KBM-7 (cell line): ENCODE data around the gene BCR.

Experiments
- DNase-seq: peaks from one replicate; pipeline ENCODE4 v3.0.0-alpha.2; 2015
- in situ Hi-C: fragments of 300-500 bp; cut with MboI; formaldehyde crosslinking; loops from 2 replicates; pipeline ENCODE4 v1.14.3; 2020; ENCODE audit warnings: low sequenced_read_pairs, low pct_unique_long_range_greater_than_20kb, mixed read lengths

Gene BCR

GRCh38 chr22:23187871-23188700 is 7.8 kb downstream of the BCR start:
- in situ Hi-C loops, result no loop called here
- no peak for DNase-seq

- in situ Hi-C loops, result no loop called here
- no peak for DNase-seq
These were observed 10.2 kb downstream of the BCR start for GRCh38 chr22:23190526-23190925.

GRCh38 chr22:23192133-23192532 is 11.8 kb downstream of the BCR start:
- in situ Hi-C loops, result no loop called here
- no peak for DNase-seq

- no peak for DNase-seq
- in situ Hi-C loops, result no loop called here
These were observed 12.2 kb downstream of the BCR start for GRCh38 chr22:23192558-23192957.

- in situ Hi-C loops, result no loop called here
- DNase-seq, result no peak
These were observed 13.0 kb downstream of the BCR start for GRCh38 chr22:23193196-23193827.

DNA sequence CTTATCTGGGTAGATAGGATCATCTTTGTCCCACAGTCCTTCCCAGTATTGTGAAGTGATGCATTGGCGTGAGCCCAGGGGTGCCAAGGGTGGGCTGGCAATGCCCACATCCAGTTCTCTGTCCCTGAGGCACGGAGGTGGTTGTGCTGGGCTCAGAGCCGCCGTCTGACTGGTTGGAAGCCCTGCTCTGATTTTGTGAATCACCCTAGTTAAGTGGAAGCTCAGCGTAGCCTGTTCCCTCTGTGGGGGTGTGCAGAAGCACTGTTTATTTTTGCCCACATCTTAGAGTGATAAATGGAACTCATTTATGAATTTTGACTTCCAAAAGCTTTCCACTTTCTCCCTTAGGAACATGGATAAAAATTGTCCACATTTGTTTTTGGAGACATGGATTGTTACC is 13.6 kb downstream of the BCR start:
- in situ Hi-C loops, result no loop called here
- no peak for DNase-seq

GRCh38 chr22:23196165-23196564 is 15.9 kb downstream of the BCR start:
- in situ Hi-C loops, result no loop called here

DNA sequence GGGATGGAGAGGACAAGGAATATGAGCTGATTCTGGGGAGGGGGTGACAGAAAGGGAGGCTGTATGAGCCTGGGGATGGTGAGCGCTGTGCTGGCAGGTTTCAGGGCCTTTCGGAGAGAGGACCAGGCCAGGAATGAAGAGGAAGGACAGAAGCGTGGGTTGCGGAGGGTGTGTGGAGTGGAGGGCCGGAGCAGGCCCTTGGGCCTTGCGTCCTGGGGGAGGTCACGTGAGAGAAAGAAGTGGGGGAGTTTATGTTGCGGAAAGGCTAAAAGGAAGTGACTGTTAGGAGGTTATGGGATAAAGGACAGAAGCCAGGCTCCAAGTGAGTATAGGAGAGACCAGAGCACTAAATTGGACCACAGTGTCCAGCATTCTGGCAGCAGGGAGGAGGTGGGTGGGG is 17.5 kb downstream of the BCR start:
- peak; percentile 81 for DNase-seq
- in situ Hi-C loops, result no loop called here

More at GRCh38 chr22:23196165-23196564, 15.9 kb downstream of the BCR start:
- no peak for DNase-seq

DNA sequence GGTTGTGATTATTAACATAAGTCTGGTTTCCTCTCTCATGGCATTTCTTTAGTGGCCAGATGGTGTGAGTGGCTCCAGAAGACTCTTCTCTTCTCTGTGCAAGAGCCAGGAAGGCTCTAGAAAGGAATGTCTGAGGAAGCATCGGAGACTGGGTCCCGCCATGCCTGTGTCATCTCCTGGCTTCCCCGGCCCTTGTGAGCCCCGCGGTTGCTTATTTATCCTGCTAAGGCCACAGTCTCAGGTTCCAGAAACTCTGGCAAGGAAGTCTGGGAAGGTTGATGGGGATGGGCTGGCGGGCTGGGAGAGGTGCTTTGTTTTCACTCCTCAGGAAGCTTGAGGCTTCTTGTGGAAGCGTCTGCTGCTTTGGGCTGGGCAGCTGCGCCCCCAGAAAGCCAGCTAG is 18.9 kb downstream of the BCR start:
- no peak for DNase-seq
- in situ Hi-C loops, result no loop called here

DNA sequence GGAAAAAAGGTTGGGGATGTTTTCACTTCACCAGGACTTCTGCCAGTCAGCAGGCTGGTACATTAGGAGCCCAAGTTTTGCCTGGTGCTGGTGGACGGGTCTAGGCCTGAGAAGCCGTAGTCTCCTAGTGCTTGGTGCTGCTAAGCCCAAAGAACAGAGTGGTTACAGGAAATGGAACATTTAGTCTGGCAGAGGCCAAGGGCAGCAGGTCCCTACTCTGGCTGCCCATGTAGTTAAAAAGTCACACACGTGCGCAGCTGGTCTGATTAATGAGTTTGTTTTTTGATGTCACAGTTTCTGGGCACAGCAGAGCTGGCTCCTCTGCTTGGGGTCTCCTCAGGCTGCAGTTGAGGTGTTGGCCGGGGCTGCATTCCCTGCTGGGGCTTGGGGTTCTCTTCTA is 20.6 kb downstream of the BCR start:
- in situ Hi-C loops, result no loop called here
- no peak for DNase-seq

GRCh38 chr22:23202812-23203451 is 22.6 kb downstream of the BCR start:
- no peak for DNase-seq
- in situ Hi-C loops, result no loop called here

DNA sequence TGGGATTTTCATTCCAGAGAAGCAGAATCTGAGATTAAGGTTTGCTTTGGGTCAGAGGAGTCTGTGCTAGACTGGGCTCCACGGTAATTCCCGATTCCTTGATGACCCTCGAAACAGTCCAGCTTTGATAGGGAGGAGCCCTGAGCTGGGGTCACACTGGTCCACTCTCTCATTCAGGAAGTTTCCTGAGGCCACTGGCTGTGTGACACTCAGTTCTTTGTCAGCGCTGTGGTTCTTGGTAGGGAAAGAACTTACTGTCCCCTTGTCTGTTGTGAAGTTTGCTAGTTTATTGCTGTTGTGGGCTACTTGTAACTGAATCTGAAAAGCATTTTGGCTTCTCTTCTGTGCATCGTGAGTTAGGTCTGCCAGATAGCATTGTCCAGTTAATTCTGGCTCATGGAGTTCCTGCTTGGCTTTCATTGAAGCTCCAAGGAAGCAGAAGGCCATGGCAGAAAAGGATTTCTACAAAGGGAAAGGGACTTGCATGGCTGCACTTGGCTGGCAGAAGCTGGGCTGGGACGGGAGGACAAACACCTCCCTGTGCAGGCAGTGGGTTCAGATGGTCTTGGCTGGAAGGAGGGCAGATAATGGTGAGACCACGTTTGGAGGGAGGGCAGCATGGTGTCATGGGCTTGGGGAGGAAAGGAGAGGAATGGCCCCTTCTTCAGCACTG is 23.3 kb downstream of the BCR start:
- no peak for DNase-seq
- in situ Hi-C loops, result no loop called here

GRCh38 chr22:23204125-23204488 is 23.8 kb downstream of the BCR start:
- in situ Hi-C loops, result no loop called here

GRCh38 chr22:23204541-23205157 is 24.3 kb downstream of the BCR start:
- in situ Hi-C loops, result no loop called here
- no peak for DNase-seq

More at GRCh38 chr22:23204125-23204488, 23.8 kb downstream of the BCR start:
- no peak for DNase-seq

DNA sequence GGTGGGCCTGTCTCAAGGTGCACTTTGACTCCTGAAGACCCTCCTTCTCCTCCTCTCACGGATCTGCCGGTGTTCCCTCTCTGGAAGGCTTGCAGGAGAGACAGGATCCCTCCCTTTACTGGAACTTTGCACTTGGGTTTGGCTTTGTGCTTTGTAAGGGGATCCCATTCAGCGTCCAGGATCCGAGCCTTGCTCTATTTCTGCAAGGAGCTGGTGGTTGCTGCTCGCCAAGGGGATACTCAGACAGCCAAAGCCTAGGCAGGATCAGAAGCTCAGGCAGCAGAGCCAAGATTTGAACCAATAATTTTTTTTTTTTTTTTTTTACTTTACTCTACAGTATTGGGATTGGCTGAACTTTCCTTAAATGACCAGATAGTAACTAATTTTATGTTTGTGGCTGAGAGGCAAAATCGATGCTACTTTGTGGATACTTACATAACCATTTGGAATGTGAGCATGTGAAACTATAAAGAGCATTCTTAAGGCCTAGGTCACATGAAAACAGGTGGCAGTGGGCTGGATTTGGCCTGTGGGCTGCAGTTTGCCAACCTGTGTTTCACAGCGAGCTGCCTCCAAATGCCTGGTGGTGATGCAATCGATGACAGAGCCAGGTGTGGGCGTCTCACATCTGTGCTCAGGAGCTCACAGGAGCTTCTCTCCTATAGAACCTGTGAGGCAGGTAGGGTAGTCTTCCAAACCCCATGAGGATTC is 25.2 kb downstream of the BCR start:
- in situ Hi-C loops, result no loop called here
- DNase-seq, result no peak

GRCh38 chr22:23206915-23207314 is 26.6 kb downstream of the BCR start:
- in situ Hi-C loops, result no loop called here
- DNase-seq, result no peak

GRCh38 chr22:23207729-23208393 is 27.6 kb downstream of the BCR start:
- DNase-seq, result no peak
- in situ Hi-C loops, result no loop called here

DNA sequence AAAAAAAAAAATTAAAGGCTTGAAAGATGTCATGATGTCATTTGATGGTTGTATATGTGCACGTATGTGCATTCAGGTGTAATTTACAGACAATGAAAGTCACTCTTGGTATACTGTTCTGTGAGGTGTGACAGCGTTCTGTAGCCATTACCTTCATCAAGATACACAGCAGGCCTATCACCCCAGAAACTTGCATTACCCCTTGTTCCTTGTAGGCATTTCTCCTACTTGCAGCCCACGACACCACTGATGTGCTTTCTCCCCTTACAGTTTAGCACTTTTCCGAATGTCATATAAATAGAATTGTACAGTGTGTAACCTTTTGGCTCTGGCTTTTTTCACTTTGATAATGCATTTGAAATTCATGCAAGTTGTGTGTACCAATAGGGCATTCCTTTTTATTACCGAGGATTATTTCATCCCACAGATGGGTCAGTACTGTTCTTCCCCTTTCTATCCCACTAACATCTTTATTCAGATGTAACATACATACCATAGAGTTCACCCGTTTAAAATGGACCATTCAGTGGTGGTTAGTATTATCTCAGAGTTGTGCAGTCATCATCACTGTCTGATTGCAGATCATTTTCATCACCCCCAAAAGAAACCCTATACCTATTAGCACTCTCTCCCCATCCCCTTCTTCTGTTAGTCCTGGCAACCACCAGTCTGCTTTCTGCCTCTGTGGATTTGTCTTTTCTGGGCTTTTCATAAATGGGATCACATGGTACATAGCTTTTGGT is 30.3 kb downstream of the BCR start:
- no peak for DNase-seq
- in situ Hi-C loops, result no loop called here
